B cell (primary cell): ENCODE measurements around the gene DNAJB1. TPM values are rescaled to one million over a fixed set of nuclear protein-coding genes. Genes with fewer than 3 reads are reported as not detected.

Source experiments
- ATAC-seq: fragments of 200-7000 bp; cut with Tn5 transposase; one replicate; pipeline ENCODE4 v1.10.0; 2021; ENCODE audit warnings: low read depth, mild to moderate bottlenecking, moderate number of reproducible peaks, moderate library complexity
- CTCF ChIA-PET: fragments of 350-600 bp; sonication (Branson Sonifier 250); formaldehyde crosslinking; loops from one replicate; lab custom pipeline; 2021; ENCODE audit warnings: antibody characterized with exemption, inconsistent platforms; lab: Charles Lee
- POLR2A ChIA-PET: fragments of 350-600 bp; sonication (Branson Sonifier 250); formaldehyde crosslinking; loops from one replicate; lab custom pipeline; 2021; ENCODE audit warnings: antibody characterized with exemption; lab: Charles Lee
- DNase-seq: peaks from one replicate; pipeline ENCODE4 v3.0.0; 2013
- H2AFZ ChIP-seq: 2 replicates; pipeline ENCODE4 v1.6.1; 2012; ENCODE audit warnings: mild to moderate bottlenecking, low read depth, low read length; ENCODE audit not compliant: insufficient read depth, poor library complexity, severe bottlenecking
- H3K27ac ChIP-seq, 2 donors: 1 replicate in 1 of 2; 2 replicates in 1 of 2; pipeline ENCODE4 v1.5.1; 2012 to 2013; ENCODE audit warnings: low read length in 2 of 2, mild to moderate bottlenecking in 2 of 2, moderate library complexity in 1 of 2
- H3K27me3 ChIP-seq, 4 experiments: fragments of 200-600 bp in 1 of 4; sonication (generic) in 1 of 4; replicated peaks in 1 of 4; 1 replicate in 2 of 4; 2 replicates in 2 of 4; pipeline versions ENCODE4 v1.6.1 to v1.7.0; 2013 to 2016; ENCODE audit warnings: low read length in 3 of 4, mild to moderate bottlenecking in 2 of 4, mixed read lengths in 1 of 4, moderate library complexity in 1 of 4; ENCODE audit not compliant: insufficient read depth in 4 of 4, control insufficient read depth in 3 of 4; ENCODE audit errors: control extremely low read depth in 1 of 4
- H3K36me3 ChIP-seq, 2 experiments: replicated peaks in 1 of 2; 1 replicate in 1 of 2; 2 replicates in 1 of 2; pipeline versions ENCODE4 v1.6.1 to v1.7.1; 2013; ENCODE audit warnings: low read length in 1 of 2; ENCODE audit not compliant: insufficient read depth in 2 of 2, control insufficient read depth in 1 of 2; ENCODE audit errors: control extremely low read depth in 1 of 2, extremely low read depth in 1 of 2
- H3K4me1 ChIP-seq, 2 donors: fragments of 200-600 bp in 1 of 2; sonication (generic) in 1 of 2; 1 replicate in 1 of 2; 2 replicates in 1 of 2; pipeline versions ENCODE4 v1.5.1 to v1.6.1; 2013 to 2017; ENCODE audit warnings: low read length in 2 of 2; ENCODE audit not compliant: control insufficient read depth in 2 of 2, insufficient read depth in 2 of 2
- H3K4me2 ChIP-seq: replicated peaks from 2 replicates; pipeline ENCODE3; 2012; ENCODE audit warnings: mild to moderate bottlenecking, low read depth, low read length; ENCODE audit not compliant: poor library complexity, severe bottlenecking
- H3K4me3 ChIP-seq, 5 experiments: fragments of 200-600 bp in 1 of 5; sonication (generic) in 1 of 5; 1 replicate in 3 of 5; 2 replicates in 2 of 5; pipeline versions ENCODE4 v1.5.1 to v1.7.0; 2011 to 2016; ENCODE audit warnings: low read length in 4 of 5, mild to moderate bottlenecking in 4 of 5, low read depth in 2 of 5, control low read depth in 1 of 5, moderate library complexity in 1 of 5; ENCODE audit not compliant: insufficient read depth in 1 of 5; ENCODE audit errors: control extremely low read depth in 1 of 5, extremely low read depth in 1 of 5
- H3K79me2 ChIP-seq: fragments of 200-600 bp; sonication (generic); one replicate; pipeline ENCODE4 v1.6.0; 2016; ENCODE audit warnings: low read length; ENCODE audit not compliant: control insufficient read depth, insufficient read depth
- H3K9ac ChIP-seq: fragments of 200-600 bp; sonication (generic); 2 replicates; pipeline ENCODE4 v1.6.1; 2017; ENCODE audit warnings: mild to moderate bottlenecking, low read length, moderate library complexity
- H3K9me3 ChIP-seq, 3 donors: one replicate each; pipeline versions ENCODE4 v1.6.1 to v1.7.1; 2013; ENCODE audit warnings: low read length in 2 of 3; ENCODE audit not compliant: control insufficient read depth in 2 of 3, insufficient read depth in 1 of 3; ENCODE audit errors: control extremely low read depth in 1 of 3
- H4K20me1 ChIP-seq: 2 replicates; pipeline ENCODE4 v1.6.0; 2012; ENCODE audit warnings: mild to moderate bottlenecking, low read length; ENCODE audit not compliant: insufficient read depth, control insufficient read depth, poor library complexity, severe bottlenecking
- H3K27ac Mint-ChIP-seq: one replicate; pipeline ENCODE4 v1.8.0; 2021; ENCODE audit warnings: mixed read lengths
- H3K27me3 Mint-ChIP-seq: one replicate; pipeline ENCODE4 v1.8.0; 2021; ENCODE audit warnings: mixed read lengths
- H3K4me1 Mint-ChIP-seq: one replicate; pipeline ENCODE4 v1.8.0; 2021; ENCODE audit warnings: mixed read lengths
- H3K4me3 Mint-ChIP-seq: one replicate; pipeline ENCODE4 v1.8.0; 2021; ENCODE audit warnings: mixed read lengths
- H3K9me3 Mint-ChIP-seq: one replicate; pipeline ENCODE4 v1.8.0; 2022; ENCODE audit warnings: mixed read lengths; ENCODE audit not compliant: insufficient read depth
- EZH2 ChIP-seq: IDR thresholded peaks from 2 replicates; pipeline ENCODE4 v1.6.1; 2012; ENCODE audit warnings: borderline replicate concordance, low read depth, mild to moderate bottlenecking, moderate library complexity, low read length; ENCODE audit not compliant: insufficient read depth, poor library complexity, severe bottlenecking
- WGBS: methylation state at CpG from one replicate; pipeline ENCODE4 v1.1.5; 2013; ENCODE audit warnings: missing lambda C conversion rate; ENCODE audit not compliant: insufficient coverage; 5-methylcytosine and 5-hydroxymethylcytosine counted together
- intact Hi-C: fragments of 100-400 bp; cut with micrococcal nuclease; formaldehyde crosslinking; loops from one replicate; pipeline ENCODE4 v1.10.0; 2022
- polyA plus RNA-seq: library from polyadenylated mRNA; depleted of rRNA; stranded (reverse); fragments of >200 nt; gene quantifications from 2 replicates; pipeline ENCODE4 v1.2.3, GENCODE V29; 2012
- total RNA-seq, 2 donors: library from RNA; stranded (reverse); fragments of 120-200 nt in 1 of 2; gene quantifications; 1 replicate in 1 of 2; 2 replicates in 1 of 2; pipeline versions ENCODE4 v1.2.3 to v1.2.4, GENCODE V29; 2013 to 2022
- TF ChIP-seq, protein P1 (sequence below): fragments of 200-600 bp; IDR thresholded peaks from one replicate; pipeline ENCODE4 v1.8.0; 2022; ENCODE audit warnings: antibody characterized with exemption, mild to moderate bottlenecking

Gene DNAJB1
- total and polyA plus RNA-seq, 2 donors (not counting 1 experiment from before 2014, with no cell fraction given): 72.8 to 194 TPM

DNA sequence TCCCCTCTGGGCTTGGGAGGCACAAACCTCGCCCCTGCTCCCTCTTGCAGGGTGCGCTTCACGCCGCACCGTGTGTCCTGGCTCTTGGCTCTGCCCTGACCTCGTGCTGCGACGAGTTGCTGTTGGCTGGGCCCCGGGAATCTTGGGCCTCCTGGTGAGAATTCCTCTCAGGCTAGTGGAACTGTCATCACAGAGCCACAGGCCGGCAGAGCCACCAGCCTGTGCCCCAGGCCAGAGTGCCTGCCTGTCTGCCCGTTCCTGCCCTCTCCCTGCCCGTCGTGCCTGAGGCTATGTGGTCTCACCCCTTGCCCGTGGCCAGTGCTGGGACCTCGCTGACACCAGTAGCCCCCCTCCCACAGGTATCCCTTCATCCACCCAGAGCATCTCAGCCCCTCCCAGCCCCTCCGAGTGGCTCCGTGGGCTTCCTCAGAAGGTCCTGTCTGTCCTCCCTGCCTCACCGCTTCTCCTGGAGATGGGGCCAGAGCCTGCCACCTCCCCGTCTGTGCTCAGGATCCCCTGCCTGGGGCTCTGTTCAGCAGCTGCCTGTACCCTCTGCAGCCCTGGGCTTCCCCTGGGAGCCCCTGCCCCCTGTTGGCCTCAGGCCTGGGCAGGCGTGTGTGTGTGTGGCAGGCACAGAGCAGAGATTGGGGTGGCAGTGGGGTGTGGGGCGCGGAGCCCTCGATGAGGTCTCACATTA lies 40.3 kb upstream of the DNAJB1 start:
- POLR2A ChIA-PET: no interaction called here
- H3K4me2 ChIP-seq: no peak overlapping the region

More for the DNA sequence above, 40.3 kb upstream of the DNAJB1 start:
- H3K4me1 Mint-ChIP-seq: peaks cover 27% of the 10 kb centered on the region
- no peak for TF ChIP-seq EZH2
- TF ChIP-seq, protein P1, sequence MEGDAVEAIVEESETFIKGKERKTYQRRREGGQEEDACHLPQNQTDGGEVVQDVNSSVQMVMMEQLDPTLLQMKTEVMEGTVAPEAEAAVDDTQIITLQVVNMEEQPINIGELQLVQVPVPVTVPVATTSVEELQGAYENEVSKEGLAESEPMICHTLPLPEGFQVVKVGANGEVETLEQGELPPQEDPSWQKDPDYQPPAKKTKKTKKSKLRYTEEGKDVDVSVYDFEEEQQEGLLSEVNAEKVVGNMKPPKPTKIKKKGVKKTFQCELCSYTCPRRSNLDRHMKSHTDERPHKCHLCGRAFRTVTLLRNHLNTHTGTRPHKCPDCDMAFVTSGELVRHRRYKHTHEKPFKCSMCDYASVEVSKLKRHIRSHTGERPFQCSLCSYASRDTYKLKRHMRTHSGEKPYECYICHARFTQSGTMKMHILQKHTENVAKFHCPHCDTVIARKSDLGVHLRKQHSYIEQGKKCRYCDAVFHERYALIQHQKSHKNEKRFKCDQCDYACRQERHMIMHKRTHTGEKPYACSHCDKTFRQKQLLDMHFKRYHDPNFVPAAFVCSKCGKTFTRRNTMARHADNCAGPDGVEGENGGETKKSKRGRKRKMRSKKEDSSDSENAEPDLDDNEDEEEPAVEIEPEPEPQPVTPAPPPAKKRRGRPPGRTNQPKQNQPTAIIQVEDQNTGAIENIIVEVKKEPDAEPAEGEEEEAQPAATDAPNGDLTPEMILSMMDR: no peak
- intact Hi-C loops: no loop called here
- H3K4me3 Mint-ChIP-seq: no peak overlapping the region
- no peak overlapping the region for H3K4me3 ChIP-seq
- H3K9me3 ChIP-seq: peaks cover 0 to 3% (median 0%) of the 10 kb centered on the region in 3 donors
- H3K27ac ChIP-seq: no peak overlapping the region
- H4K20me1 ChIP-seq: peaks cover 84% of the 10 kb centered on the region
- no peak overlapping the region for H3K27ac Mint-ChIP-seq
- H3K9me3 Mint-ChIP-seq: no peaks in the 10 kb centered on the region
- H3K27me3 ChIP-seq: no peaks in the 10 kb centered on the region
- H3K9ac ChIP-seq: no peak overlapping the region
- H3K36me3 ChIP-seq: peaks cover 0 to 6% of the 10 kb centered on the region in 2 experiments
- DNase-seq: no peak
- no peak for ATAC-seq
- no peaks in the 10 kb centered on the region for H3K27me3 Mint-ChIP-seq
- CTCF ChIA-PET: interaction anchor here (1.6 to 3.2 kb wide), 2 partner anchors 13 to 122 kb away, joined by 4 to 16 read pairs; partner anchors contain the start of gene NDUFB7
- 95% methylated on average over 19 of the region's 23 CpGs for WGBS
- peaks cover 4 to 13% of the 10 kb centered on the region in 2 donors for H3K4me1 ChIP-seq
- no peak overlapping the region for H2AFZ ChIP-seq
- peaks cover 85% of the 10 kb centered on the region for H3K79me2 ChIP-seq
